ENCODE measurements around the gene SORCS2. TPM values are rescaled to one million over a fixed set of nuclear protein-coding genes. Genes with fewer than 3 reads are reported as not detected.

SORCS2 gene
- total RNA-seq, 1 donor from 2014 or later, result 5.2 TPM

DNA sequence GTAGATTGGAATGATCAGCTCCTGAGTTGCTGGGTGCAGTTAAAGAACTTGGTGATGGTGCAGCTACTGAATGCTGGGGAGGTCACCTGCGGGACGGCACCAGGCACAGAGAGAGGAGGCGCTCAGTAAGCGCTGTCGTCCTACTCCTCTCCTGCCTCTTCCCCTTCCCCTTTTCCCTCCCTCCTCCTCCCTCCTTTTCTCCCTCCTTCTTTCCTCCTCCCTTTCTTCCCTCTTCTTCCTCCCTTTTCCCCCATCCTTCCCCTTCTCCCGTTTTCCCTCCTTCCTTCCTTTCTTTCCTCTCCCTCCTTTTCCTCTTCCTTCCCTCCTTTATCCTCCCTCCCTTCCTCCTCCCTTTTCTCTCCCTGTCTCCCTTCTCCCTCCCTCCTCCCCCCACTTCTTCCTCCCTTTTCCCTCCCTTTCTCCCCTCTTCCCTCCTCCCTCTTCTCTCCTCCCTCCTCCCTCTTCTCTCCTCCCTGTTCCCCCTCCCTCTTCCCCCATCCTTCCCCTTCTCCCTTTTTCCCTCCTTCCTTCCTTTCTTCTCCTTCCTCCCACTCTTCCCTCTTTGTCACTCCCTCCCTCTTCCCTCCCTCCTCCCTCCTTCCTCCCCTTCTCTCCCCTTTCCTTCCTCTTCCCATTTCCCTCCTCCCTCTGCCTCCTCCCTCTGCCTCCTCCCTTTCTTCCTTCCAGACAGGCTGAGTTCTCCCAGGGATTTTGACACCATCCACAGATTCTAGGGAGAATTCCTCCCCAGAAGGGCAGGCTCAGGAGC is 330.3 kb downstream of the SORCS2 start:
- H3K9me3 Mint-ChIP-seq, result no peaks in the 10 kb centered on the region
- H3K9me3 ChIP-seq (ENCODE audit: low read depth), result no peaks in the 10 kb centered on the region
- no peaks in the 10 kb centered on the region for H4K20me1 ChIP-seq (ENCODE audit: low read depth)
- no peaks in the 10 kb centered on the region for H3F3A ChIP-seq (ENCODE audit: low read depth)
- H3K4me1 ChIP-seq, result peaks cover 19% of the 10 kb centered on the region
- peaks cover 33% of the 10 kb centered on the region for H3K4me1 Mint-ChIP-seq
- no peak overlapping the region for H3K4me2 ChIP-seq
- peaks cover 10% of the 10 kb centered on the region for H3K27me3 Mint-ChIP-seq (ENCODE audit: insufficient read depth, low read depth)
- H3K27ac Mint-ChIP-seq, result no peak overlapping the region
- no peak overlapping the region for H3K4me3 Mint-ChIP-seq
- H3K27me3 ChIP-seq, result no peaks in the 10 kb centered on the region
- no peak overlapping the region for H3K4me3 ChIP-seq
- no peak for DNase-seq (ENCODE audit: low spot score)
- no peak overlapping the region for H2AFZ ChIP-seq (replicated peaks)
- H3K27ac ChIP-seq, result no peak overlapping the region
- H3K79me2 ChIP-seq (ENCODE audit: low read depth), result no peaks in the 10 kb centered on the region
- no peaks in the 10 kb centered on the region for H3K36me3 Mint-ChIP-seq
- no peaks in the 10 kb centered on the region for H3K36me3 ChIP-seq
- H3K9ac ChIP-seq, result no peak overlapping the region
- TF ChIP-seq, protein P1, sequence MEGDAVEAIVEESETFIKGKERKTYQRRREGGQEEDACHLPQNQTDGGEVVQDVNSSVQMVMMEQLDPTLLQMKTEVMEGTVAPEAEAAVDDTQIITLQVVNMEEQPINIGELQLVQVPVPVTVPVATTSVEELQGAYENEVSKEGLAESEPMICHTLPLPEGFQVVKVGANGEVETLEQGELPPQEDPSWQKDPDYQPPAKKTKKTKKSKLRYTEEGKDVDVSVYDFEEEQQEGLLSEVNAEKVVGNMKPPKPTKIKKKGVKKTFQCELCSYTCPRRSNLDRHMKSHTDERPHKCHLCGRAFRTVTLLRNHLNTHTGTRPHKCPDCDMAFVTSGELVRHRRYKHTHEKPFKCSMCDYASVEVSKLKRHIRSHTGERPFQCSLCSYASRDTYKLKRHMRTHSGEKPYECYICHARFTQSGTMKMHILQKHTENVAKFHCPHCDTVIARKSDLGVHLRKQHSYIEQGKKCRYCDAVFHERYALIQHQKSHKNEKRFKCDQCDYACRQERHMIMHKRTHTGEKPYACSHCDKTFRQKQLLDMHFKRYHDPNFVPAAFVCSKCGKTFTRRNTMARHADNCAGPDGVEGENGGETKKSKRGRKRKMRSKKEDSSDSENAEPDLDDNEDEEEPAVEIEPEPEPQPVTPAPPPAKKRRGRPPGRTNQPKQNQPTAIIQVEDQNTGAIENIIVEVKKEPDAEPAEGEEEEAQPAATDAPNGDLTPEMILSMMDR (IDR thresholded peaks at IDR 0.05), result no peak
- TF ChIP-seq EZH2 (IDR thresholded peaks at IDR 0.05) (no peak), EZH2phosphoT487 (IDR thresholded peaks at IDR 0.05) (no peak)

DNA sequence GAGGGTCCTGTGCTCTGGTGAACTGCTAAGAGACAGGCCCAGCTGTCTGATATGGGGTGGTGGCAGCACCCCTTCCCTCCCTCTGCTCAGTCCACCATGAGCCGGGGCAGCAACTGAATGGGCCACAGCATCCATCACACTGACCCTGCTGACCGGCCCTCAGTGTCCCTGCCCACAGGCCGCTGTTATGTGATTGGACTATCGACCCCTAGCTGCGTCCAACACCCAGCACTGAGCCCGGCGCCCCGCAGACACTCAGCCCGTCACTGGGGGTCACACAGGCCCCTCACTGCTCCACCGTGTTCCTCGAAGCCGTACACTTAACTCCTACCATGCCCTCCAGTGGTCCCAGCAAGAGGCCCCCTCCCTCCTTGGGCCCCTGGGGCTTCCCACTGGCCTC is 331.2 kb downstream of the SORCS2 start:
- H3K4me1 ChIP-seq, result peaks cover 28% of the 10 kb centered on the region

DNA sequence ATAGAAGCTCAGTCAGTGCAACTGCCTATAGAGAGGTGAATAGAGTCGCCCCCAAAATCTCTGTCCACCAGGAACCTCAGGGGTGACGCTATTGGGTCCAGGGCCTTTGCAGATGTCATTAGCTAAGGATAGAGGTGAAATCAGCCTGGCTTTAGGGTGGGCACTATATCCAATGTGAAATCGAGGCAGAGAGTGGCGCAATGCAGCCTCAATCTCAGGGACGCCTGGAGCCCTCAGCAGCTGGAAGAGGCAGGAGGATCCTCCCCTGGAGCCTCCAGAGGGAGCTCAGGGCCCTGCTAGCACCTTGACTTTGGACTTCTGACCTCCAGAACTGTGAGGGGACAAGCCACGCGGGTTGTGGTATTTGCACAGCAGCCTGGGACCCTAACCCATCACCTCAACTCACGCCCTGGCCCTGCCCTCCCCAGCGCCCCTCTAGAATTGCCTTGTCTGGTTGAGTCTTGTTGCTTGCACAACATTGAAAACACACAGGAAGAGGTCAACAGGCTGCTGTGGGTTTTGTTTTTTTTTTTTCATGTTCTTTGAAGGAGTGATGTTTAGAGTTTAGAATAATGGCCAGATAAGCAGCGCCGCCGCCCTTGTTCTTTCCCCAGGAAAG is 331.8 kb downstream of the SORCS2 start:
- H3K4me3 ChIP-seq, result no peak overlapping the region
- Mint-ChIP-seq H3K4me1 (peaks cover 39% of the 10 kb centered on the region), H3K27me3 (ENCODE audit: insufficient read depth, low read depth) (peaks cover 12% of the 10 kb centered on the region), H3K4me3 (no peak overlapping the region), H3K27ac (no peak overlapping the region), H3K36me3 (no peaks in the 10 kb centered on the region), H3K9me3 (no peaks in the 10 kb centered on the region)
- H3F3A ChIP-seq (ENCODE audit: low read depth), result peaks cover 5% of the 10 kb centered on the region
- H3K36me3 ChIP-seq, result no peaks in the 10 kb centered on the region
- H4K20me1 ChIP-seq (ENCODE audit: low read depth), result peaks cover 1% of the 10 kb centered on the region
- H3K4me2 ChIP-seq, result no peak overlapping the region
- peaks cover 35% of the 10 kb centered on the region for H3K4me1 ChIP-seq
- H3K9me3 ChIP-seq (ENCODE audit: low read depth), result no peaks in the 10 kb centered on the region
- no peak overlapping the region for H2AFZ ChIP-seq (replicated peaks)
- H3K9ac ChIP-seq, result no peak overlapping the region
- TF ChIP-seq, protein P1 (IDR thresholded peaks at IDR 0.05), result no peak
- TF ChIP-seq EZH2phosphoT487 (IDR thresholded peaks at IDR 0.05) (no peak), EZH2 (IDR thresholded peaks at IDR 0.05) (no peak)
- H3K79me2 ChIP-seq (ENCODE audit: low read depth), result no peaks in the 10 kb centered on the region
- DNase-seq (ENCODE audit: low spot score), result no peak
- H3K27me3 ChIP-seq, result no peaks in the 10 kb centered on the region
- H3K27ac ChIP-seq, result no peak overlapping the region

More for the DNA sequence above, 331.2 kb downstream of the SORCS2 start:
- Histone ChIP-seq H3K9me3 (ENCODE audit: low read depth) (no peaks in the 10 kb centered on the region), H3K9ac (no peak overlapping the region), H3K27me3 (no peaks in the 10 kb centered on the region), H2AFZ (replicated peaks) (no peak overlapping the region), H3K4me2 (no peak overlapping the region), H3K27ac (no peak overlapping the region), H4K20me1 (ENCODE audit: low read depth) (no peaks in the 10 kb centered on the region), H3F3A (ENCODE audit: low read depth) (no peaks in the 10 kb centered on the region), H3K4me3 (no peak overlapping the region), H3K79me2 (ENCODE audit: low read depth) (no peaks in the 10 kb centered on the region), H3K36me3 (no peaks in the 10 kb centered on the region)
- Mint-ChIP-seq H3K4me1 (peaks cover 34% of the 10 kb centered on the region), H3K27ac (no peak overlapping the region), H3K36me3 (no peaks in the 10 kb centered on the region), H3K9me3 (no peaks in the 10 kb centered on the region), H3K4me3 (no peak overlapping the region), H3K27me3 (ENCODE audit: insufficient read depth, low read depth) (peaks cover 12% of the 10 kb centered on the region)
- TF ChIP-seq EZH2phosphoT487 (IDR thresholded peaks at IDR 0.05), result no peak
- no peak for DNase-seq (ENCODE audit: low spot score)

DNA sequence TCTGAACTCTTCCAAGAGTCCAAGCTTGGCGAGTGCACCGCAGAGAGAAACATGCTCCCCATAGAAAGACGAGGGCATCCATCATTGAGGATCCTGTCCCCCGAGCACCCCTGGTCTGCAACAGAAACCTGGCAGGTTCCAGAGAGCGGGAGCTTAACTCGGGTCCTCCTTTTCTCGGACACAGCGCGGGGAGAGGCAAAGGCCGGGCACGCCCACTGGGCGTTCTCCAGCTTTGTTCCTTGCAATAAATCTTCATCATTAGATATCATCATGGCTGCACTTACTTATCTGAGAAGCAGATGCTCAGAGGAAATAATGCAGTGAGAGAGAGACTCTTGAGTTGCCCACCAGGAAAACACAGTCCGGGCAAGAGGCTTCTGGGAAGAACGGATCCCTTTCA is 332.5 kb downstream of the SORCS2 start:
- H3K27ac Mint-ChIP-seq, result no peak overlapping the region
- H3K4me1 ChIP-seq, result peaks cover 35% of the 10 kb centered on the region

More for the DNA sequence above, 332.5 kb downstream of the SORCS2 start:
- no peaks in the 10 kb centered on the region for H3K36me3 ChIP-seq
- H3K9me3 Mint-ChIP-seq, result no peaks in the 10 kb centered on the region
- H3K4me3 Mint-ChIP-seq, result no peak overlapping the region
- no peak overlapping the region for H3K27ac ChIP-seq
- no peak for DNase-seq (ENCODE audit: low spot score)
- H4K20me1 ChIP-seq (ENCODE audit: low read depth), result peaks cover 8% of the 10 kb centered on the region
- peaks cover 11% of the 10 kb centered on the region for H3F3A ChIP-seq (ENCODE audit: low read depth)
- H2AFZ ChIP-seq (replicated peaks), result no peak overlapping the region
- no peak overlapping the region for H3K4me3 ChIP-seq
- H3K36me3 Mint-ChIP-seq, result no peaks in the 10 kb centered on the region
- TF ChIP-seq EZH2 (IDR thresholded peaks at IDR 0.05), result no peak
- TF ChIP-seq EZH2phosphoT487 (IDR thresholded peaks at IDR 0.05), result no peak
- TF ChIP-seq, protein P1 (IDR thresholded peaks at IDR 0.05), result no peak
- H3K4me1 Mint-ChIP-seq, result peaks cover 41% of the 10 kb centered on the region
- no peaks in the 10 kb centered on the region for H3K27me3 ChIP-seq
- H3K79me2 ChIP-seq (ENCODE audit: low read depth), result no peaks in the 10 kb centered on the region
- no peak overlapping the region for H3K4me2 ChIP-seq
- H3K9ac ChIP-seq, result no peak overlapping the region
- H3K9me3 ChIP-seq (ENCODE audit: low read depth), result no peaks in the 10 kb centered on the region
- peaks cover 12% of the 10 kb centered on the region for H3K27me3 Mint-ChIP-seq (ENCODE audit: insufficient read depth, low read depth)

All from neural progenitor cell (in vitro differentiated cells).